Lung (tissue), 12 donors: ENCODE results near the gene IFIH1. TPM values are rescaled to one million over a fixed set of nuclear protein-coding genes. Genes with fewer than 3 reads are reported as not detected.

Source experiments
- ATAC-seq: fragments of 200-7000 bp; cut with Tn5 transposase; one replicate; pipeline ENCODE4 v1.9.1; 2020; ENCODE audit warnings: moderate number of reproducible peaks; ENCODE audit not compliant: insufficient read depth, low FRiP score
- DNase-seq, 3 donors: peaks; one replicate each; pipeline ENCODE4 v3.0.0-alpha.2; 2013 to 2017
- H3K27ac ChIP-seq, 2 donors: one replicate each; pipeline ENCODE4 v1.5.1; 2013; ENCODE audit warnings: mild to moderate bottlenecking in 2 of 2, moderate library complexity in 2 of 2, control low read depth in 1 of 2, inconsistent platforms in 1 of 2, low read depth in 1 of 2, low read length in 1 of 2
- H3K27me3 ChIP-seq, 3 donors: one replicate each; pipeline ENCODE4 v1.5.1; 2013; ENCODE audit warnings: low read length in 2 of 3; ENCODE audit not compliant: control insufficient read depth in 3 of 3, insufficient read depth in 3 of 3
- H3K36me3 ChIP-seq, 4 donors: one replicate each; pipeline ENCODE4 v1.5.1; 2013; ENCODE audit warnings: low read length in 4 of 4, mild to moderate bottlenecking in 1 of 4, moderate library complexity in 1 of 4; ENCODE audit not compliant: control insufficient read depth in 4 of 4, insufficient read depth in 4 of 4
- H3K4me1 ChIP-seq, 5 donors: one replicate each; pipeline ENCODE4 v1.5.1; 2013; ENCODE audit warnings: low read length in 5 of 5, mild to moderate bottlenecking in 2 of 5, moderate library complexity in 1 of 5; ENCODE audit not compliant: control insufficient read depth in 5 of 5, insufficient read depth in 5 of 5
- H3K4me3 ChIP-seq: one replicate; pipeline ENCODE4 v1.5.1; 2013; ENCODE audit warnings: mild to moderate bottlenecking, control low read depth, moderate library complexity
- H3K9ac ChIP-seq, 2 donors: one replicate each; pipeline ENCODE4 v1.5.1; 2013; ENCODE audit warnings: low read length in 2 of 2, control low read depth in 1 of 2; ENCODE audit not compliant: insufficient read depth in 1 of 2
- H3K9me3 ChIP-seq, 4 donors: one replicate each; pipeline ENCODE4 v1.5.1; 2013; ENCODE audit warnings: low read length in 3 of 4, mild to moderate bottlenecking in 1 of 4, moderate library complexity in 1 of 4; ENCODE audit not compliant: control insufficient read depth in 4 of 4, insufficient read depth in 3 of 4
- CTCF ChIP-seq: IDR thresholded peaks from 2 replicates; pipeline ENCODE4 v1.5.1; 2012; ENCODE audit warnings: mild to moderate bottlenecking; ENCODE audit errors: control extremely low read depth, extremely low read depth
- WGBS, 2 donors: extraction: QIAGEN DNeasy Blood & Tissue Kit; methylation state at CpG; one replicate each; pipeline ENCODE4 v1.1.7; 2013; 5-methylcytosine and 5-hydroxymethylcytosine counted together
- polyA plus RNA-seq, 2 donors: library from polyadenylated mRNA; stranded (reverse); fragments of 200-250 nt; gene quantifications; one replicate each; pipeline ENCODE4 v1.2.1, GENCODE V29; 2013
- total RNA-seq, 2 donors: library from RNA; depleted of rRNA in 1 of 2; stranded (reverse); fragments of >200 nt in 1 of 2; gene quantifications; one replicate each; pipeline ENCODE4 v1.2.1, GENCODE V29; 2014 to 2021
- donor health status: control.
- donor health status: control.
- donor health status: Bipolar disorder and iron deficiency.
- donor health status: healthy.
- donor health status: DM: yes; HTN: yes; CAD: no.

IFIH1 gene
- total and polyA plus RNA-seq, 4 donors = 9.4 to 26.1 (median 20.1) TPM

DNA sequence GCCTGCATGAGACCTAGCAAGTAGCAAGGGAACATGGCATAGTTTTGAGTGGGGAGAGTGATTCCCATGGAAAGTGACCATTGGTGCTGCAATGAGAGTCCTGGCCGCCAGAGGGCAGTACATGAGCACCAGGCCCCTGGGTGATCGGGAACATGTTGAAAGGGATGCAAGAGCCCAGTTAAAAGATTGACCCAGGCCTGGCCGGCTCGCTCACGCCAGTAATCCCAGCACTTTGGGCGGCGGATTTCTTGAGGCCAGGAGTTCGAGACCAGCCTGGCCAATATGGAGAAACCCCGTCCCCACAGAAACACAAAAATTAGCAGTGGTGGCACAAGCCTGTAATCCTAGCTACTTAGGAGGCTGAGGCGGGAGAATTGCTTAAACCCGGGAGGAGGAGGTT is 97.4 kb downstream of the IFIH1 start:
- peak; percentile 76 for TF ChIP-seq CTCF
- Histone ChIP-seq H3K9ac (no peak overlapping the region), H3K4me1 (peaks cover 0 to 14% (median 8%) of the 10 kb centered on the region in 5 donors), H3K36me3 (peaks cover 0 to 9% (median 2%) of the 10 kb centered on the region in 4 donors), H3K4me3 (no peak overlapping the region), H3K27ac (no peak overlapping the region), H3K9me3 (no peaks in the 10 kb centered on the region), H3K27me3 (no peaks in the 10 kb centered on the region)
- 56 to 58% methylated on average over 11 of the region's 11 CpGs for WGBS, 2 donors
- peak; percentile 78 for ATAC-seq
- peak; percentile 39 to 52 (median 40) for DNase-seq

GRCh38 chr2:162220368-162220767 is 98.1 kb downstream of the IFIH1 start:
- Histone ChIP-seq H3K4me1 (peaks cover 0 to 14% (median 8%) of the 10 kb centered on the region in 5 donors), H3K9me3 (no peaks in the 10 kb centered on the region), H3K27me3 (no peaks in the 10 kb centered on the region), H3K27ac (no peak overlapping the region), H3K4me3 (no peak overlapping the region), H3K36me3 (peaks cover 0 to 13% (median 2%) of the 10 kb centered on the region in 4 donors), H3K9ac (no peak overlapping the region)
- TF ChIP-seq CTCF = no peak
- WGBS, 2 donors = 44 to 68% methylated on average over 1 of the region's 1 CpG
- peak in 2 of 3 donors; percentile 7 to 36 for DNase-seq
- no peak for ATAC-seq

GRCh38 chr2:162219426-162219825 is 99.1 kb downstream of the IFIH1 start:
- Histone ChIP-seq H3K36me3 (peaks cover 0 to 15% (median 2%) of the 10 kb centered on the region in 4 donors), H3K9me3 (no peaks in the 10 kb centered on the region), H3K27me3 (no peaks in the 10 kb centered on the region), H3K4me3 (no peak overlapping the region), H3K4me1 (peaks cover 0 to 14% (median 8%) of the 10 kb centered on the region in 5 donors), H3K9ac (no peak overlapping the region), H3K27ac (no peak overlapping the region)
- no peak for TF ChIP-seq CTCF
- ATAC-seq (no peak), DNase-seq (no peak)
- 75 to 82% methylated on average over 4 of the region's 4 CpGs for WGBS, 2 donors

DNA sequence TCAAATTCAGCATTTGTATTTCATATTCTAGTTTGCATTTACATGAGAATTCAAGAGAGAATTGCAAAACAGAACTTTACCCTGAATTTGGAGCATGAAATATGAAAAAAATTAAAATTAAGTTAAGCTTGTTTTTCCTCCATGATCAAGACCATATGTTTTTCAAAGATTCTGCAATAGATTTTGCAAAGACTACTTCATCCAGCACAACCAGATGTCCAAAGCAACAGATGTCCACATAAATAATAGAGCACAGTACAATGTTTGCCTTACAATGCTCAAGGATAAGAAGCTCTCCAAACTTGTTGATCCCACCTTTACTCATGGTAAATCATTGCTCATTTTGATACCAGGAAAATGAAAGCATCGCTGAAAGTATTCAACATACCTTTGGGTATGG is 100.9 kb downstream of the IFIH1 start:
- H3K9ac ChIP-seq = no peak overlapping the region
- H3K27ac ChIP-seq = no peak overlapping the region
- H3K27me3 ChIP-seq = no peaks in the 10 kb centered on the region
- ATAC-seq (no peak), DNase-seq (no peak)
- H3K4me1 ChIP-seq = peaks cover 0 to 12% (median 8%) of the 10 kb centered on the region in 5 donors
- TF ChIP-seq CTCF = no peak
- 88 to 94% methylated on average over 1 of the region's 1 CpG for WGBS, 2 donors
- H3K36me3 ChIP-seq = peaks cover 0 to 15% (median 5%) of the 10 kb centered on the region in 4 donors
- no peak overlapping the region for H3K4me3 ChIP-seq
- H3K9me3 ChIP-seq = no peaks in the 10 kb centered on the region
